Daoy (cell line): Measurements from ENCODE around the gene GSTT4. TPM values are rescaled to one million over a fixed set of nuclear protein-coding genes. Genes with fewer than 3 reads are reported as not detected.
"Not testable (repeated sequence)": the region's sequence is repeated elsewhere in the genome, so short reads cannot be mapped to it uniquely, and the experiment has no call there.

ENCODE experiments used
- DNase-seq: peaks from one replicate; pipeline ENCODE4 v3.0.0-alpha.2; 2015; ENCODE audit warnings: low read depth
- total RNA-seq: library from RNA; depleted of rRNA; stranded (reverse); fragments of >200 nt; shearing (Covaris generic); gene quantifications from 2 replicates; pipeline ENCODE4 v1.2.3, GENCODE V29; 2014

The GSTT4 gene
- total RNA-seq, 1 experiment from 2014 or later = not detected

DNA sequence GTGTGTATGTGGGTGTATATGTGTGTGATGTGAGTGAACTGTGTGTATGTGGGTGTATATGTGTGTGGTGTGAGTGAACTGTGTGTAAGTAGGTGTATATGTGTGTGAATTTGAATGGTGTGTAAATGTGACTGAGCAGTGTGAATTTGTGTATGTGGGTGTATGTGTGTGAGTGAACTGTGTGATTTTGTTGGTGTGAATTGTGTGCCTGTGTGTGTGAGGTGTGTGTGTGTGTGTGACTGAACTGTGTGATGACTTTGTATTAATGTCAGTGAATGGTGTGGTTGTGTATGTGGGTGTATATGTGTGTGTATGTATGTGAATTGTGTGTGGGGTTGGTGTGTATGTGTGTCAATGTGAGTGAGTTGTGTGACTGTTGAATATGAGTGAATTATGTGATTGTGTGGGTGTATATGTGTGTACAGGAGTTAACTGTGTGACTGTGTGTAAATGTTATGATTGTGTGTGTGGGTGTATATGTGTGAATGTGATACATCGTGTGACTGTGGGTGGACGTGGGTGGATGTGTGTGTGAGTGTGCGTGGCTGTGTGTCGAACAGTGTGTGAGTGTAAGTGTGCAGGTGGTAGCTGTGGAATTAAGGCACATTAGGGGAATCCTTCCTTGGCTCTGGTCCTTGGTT, 18.6 kb downstream of the GSTT4 start:
- DNase-seq = not testable (repeated sequence)

DNA sequence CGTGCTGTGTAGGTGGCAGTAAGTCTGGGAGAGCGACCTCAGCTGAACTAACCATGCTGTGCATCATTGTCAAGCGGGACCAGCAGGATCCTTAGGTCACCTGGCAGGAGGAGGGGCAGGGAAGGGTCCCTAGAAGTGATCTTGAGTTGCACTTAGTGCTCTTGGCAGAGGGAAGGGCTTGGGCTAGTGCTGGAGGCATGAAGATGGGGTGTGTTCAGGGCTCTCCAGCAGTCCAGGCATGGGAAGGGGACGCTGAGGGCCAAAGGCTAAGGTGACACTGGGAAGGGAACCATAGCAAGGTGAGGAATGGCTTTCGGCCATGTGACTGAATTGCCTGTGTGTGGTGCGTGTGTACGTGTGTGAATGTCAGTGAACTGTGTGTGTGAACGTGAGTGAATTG, 19.2 kb downstream of the GSTT4 start:
- not testable (repeated sequence) for DNase-seq

DNA sequence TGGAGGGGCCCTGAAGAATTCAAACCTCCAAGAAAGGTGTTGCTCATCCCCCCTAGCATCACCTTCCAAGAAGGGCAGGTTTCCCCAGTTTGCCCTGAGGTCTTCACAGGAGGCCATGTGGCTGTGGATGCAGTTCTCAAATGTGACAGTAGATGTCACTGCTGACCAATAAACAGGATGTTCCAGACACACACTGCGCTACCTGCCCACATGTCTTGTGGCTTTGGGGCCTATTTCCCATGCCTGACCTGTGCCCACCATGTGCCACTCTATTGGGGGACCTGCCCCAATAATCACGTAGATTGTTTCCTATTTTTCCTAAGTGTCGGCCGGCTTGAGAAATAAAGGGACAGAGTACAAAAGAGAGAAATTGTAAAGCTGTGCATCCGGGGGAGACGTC, 20.8 kb downstream of the GSTT4 start:
- DNase-seq = no peak

DNA sequence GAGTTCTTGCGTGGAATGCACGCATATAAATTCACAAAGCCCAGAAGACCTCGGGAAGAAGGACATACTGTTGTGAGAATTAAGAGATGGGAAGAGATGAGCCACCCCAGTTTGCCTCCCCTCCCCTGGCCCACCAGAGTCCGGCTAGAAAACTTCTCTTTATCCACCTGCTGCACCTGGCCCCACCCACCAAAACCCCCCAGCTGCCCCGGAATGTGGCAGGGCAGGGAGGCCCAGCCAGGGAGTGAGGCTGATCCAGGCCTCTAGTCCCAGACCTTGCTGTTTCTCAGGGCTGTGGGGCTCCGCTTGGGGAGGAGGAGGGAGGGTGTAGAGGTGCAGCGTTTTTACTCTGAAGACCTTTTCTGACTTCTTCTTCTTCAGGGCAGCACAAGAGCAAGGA, 24.7 kb downstream of the GSTT4 start:
- DNase-seq = not testable (repeated sequence)

DNA sequence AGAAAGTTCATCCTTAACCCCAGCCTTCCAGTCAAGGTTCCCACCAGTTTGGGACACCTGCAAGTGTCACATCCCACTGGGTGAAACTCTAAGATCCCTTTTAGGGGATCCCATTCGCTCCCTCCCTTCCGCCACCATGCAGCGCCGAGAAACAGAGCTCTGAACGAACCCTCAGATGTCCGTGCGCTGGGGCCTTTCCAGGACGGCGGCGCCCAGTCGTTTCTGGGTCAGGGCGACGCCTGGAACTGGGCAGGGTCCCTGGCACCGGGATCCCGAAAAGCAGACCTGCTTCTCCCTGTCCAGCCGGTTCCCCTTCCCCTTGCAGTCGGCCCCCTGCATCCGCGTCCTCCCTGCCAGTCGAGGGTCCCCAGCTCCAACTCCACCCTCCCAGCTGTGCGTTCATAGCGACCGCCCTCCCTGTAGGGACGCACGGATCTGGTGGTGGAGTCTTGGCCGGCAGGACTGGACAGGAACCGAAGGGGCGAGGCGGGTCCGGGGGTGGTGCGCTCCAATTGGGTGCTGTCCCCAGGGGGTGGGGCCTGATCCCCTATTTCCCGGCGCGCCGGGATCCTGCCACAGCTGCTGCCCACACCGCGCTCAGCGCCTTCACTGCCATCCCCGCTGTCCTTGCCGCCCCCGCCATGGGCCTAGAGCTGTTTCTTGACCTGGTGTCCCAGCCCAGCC, 25.6 kb downstream of the GSTT4 start, which contains the start of gene GSTT2:
TSS of gene GSTT2 (plus strand) at position 578 of the 684 bp plus-strand sequence.
- not testable (repeated sequence) for DNase-seq

DNA sequence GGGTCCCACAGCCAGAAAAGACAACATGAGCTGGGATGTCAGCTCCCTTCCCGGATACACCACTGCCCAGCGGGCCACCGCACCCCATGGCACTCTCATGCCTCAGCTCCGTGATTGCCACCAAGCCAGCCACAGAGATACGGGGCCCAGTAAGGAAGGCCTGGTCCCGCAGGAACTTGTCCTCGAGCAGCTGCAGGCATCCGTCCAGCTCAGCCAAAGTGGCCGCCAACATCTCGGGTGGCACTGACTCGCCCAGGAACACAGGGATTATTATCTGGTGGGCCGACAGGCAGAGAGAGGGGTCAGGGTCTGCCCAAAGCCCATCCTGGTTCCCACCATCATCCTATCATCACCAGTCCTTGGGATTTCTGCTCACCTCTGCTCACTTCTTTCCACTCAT, 27.9 kb downstream of the GSTT4 start:
- DNase-seq = not testable (repeated sequence)

DNA sequence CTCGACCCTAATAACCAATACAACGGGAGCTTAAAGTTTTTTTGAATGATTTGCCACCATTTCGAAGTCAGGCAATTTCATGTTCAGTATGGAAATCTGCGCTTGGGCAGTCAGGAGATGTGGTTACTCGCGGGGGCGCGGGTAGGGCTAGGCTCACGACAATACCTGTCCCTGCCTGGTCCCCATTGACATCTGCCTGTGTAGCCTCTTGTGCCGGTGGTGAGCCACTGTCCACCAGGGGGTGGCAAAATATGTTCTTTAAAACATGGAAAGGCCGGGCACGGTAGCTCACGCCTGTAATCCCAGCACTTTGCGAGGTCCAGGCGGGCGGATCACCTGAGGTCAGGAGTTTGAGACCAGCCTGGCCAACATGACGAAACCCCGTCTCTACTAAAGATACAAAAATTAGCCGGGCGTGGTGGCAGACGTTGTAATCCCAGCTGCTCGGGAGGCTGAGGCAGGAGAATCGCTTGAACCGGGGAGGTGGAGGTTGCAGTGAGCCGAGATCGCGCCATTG, 30.4 kb downstream of the GSTT4 start:
- DNase-seq = not testable (repeated sequence)

DNA sequence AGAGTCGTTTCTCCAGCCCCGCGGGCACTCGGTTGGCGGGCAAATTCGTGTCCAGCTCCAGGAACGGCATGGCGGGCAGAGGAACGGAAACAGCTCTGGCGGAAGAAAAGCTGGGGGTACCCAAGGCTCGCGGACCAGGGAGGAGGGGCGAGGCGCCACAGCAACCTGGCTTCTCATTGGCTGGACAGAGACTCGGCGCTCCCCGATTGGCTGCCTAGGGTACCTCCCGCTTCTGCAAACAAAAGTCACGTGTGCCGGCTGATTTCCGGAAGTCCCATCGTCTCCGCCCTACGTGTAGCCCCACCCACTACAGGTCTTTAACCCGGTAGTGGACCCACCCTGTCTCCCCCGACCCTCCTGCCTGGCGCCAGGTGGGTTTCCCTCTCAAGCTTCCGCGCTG, 30.9 kb downstream of the GSTT4 start, which contains the start of gene DDT:
TSS of gene DDT (minus strand) at position 97 of the 400 bp plus-strand sequence. CDS start at position 70, 27 bp downstream.
- not testable (repeated sequence) for DNase-seq

DNA sequence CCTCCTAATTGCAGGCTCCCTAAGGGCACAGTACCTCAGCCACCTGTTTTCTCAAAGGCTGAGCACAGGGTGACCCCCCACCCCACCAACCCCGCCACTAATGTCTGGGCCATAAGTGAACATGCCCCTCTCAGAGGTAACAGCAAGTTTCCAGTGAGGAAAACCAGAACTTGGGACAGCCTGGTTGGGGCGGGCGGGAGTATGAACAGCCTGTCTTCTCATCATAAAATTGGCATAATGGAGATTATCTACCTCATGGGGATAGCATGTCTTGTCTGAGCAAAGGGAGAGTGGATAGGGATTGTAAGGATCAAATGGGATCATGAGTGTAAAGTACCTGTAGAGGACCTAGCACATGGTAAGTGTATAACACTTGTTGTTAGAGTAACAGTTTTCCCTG, 33.3 kb downstream of the GSTT4 start:
- DNase-seq = not testable (repeated sequence)

DNA sequence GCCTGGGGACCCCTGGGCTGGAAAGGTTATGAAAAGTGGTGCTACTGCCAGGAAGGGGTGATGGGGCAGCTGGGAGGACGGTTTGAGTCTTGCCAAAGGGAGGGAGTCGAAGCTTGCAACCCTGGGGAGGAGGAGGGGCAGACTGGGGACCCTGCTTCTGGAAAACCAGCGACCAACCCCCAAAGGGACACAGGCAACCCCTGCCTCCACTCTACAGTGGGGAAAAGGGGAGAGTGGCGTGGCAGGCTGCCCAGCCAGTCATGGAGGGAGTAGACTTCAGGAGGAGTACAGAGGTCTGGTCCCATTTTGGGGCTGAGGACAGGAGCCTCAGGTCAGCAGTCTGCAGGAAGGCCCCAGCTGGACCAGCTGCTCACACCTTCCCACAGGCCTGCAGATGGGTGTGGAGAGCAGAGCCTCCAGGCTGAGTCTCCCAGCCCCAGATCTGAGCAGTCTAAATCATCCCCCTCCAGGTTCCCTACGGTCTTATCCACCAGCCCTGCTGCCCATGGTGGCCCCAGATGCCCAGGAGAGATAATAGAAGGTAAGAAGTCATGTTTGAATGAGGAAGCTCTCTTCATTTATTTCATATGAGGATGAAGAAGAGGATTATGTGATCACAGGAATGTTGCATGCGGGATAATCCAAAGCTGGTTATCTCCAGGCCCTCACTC, 34.3 kb downstream of the GSTT4 start:
- no peak for DNase-seq

DNA sequence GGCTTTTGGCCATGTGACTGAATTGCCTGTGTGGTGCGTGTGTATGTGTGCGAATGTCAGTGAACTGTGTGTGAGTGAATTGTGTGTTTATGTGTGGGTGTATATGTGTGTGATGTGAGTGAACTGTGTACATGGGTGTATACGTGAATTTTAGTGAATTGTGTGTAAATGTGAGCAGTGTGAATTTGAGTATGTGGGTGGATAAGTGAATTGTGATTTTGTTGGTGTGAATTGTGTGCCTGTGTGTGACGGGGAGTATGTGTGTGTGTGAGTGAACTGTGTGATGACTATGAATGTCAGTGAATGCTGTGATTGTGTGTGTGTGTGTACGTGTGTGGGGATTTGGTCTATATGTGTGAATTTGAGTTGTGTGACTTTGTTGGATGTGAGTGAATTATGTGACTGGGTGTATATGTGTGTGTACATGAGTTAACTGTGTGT, 35.0 kb downstream of the GSTT4 start:
- DNase-seq = no peak

DNA sequence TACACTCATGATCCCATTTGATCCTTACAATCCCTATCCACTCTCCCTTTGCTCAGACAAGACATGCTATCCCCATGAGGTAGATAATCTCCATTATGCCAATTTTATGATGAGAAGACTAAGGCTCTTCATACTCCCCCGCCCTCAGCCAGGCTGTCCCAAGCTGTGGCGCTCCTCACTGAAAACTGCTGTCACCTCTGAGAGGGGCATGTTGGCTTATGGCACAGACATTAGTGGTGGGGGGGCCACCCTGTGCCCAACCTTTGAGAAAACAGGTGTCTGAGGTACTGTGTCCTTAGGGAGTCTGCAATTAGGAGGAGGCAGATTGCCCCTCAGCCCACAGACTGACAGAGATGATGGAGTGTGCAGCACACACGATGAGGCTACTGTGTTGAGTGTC, 36.2 kb downstream of the GSTT4 start:
- no peak for DNase-seq

DNA sequence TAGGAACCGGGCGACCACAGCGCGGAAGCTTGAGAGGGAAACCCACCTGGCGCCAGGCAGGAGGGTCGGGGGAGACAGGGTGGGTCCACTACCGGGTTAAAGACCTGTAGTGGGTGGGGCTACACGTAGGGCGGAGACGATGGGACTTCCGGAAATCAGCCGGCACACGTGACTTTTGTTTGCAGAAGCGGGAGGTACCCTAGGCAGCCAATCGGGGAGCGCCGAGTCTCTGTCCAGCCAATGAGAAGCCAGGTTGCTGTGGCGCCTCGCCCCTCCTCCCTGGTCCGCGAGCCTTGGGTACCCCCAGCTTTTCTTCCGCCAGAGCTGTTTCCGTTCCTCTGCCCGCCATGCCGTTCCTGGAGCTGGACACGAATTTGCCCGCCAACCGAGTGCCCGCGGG, 38.7 kb downstream of the GSTT4 start, which contains the start of gene DDTL:
TSS of gene DDTL (plus strand) at position 321 of the 400 bp plus-strand sequence. CDS start at position 348, 27 bp downstream.
- DNase-seq = not testable (repeated sequence)

DNA sequence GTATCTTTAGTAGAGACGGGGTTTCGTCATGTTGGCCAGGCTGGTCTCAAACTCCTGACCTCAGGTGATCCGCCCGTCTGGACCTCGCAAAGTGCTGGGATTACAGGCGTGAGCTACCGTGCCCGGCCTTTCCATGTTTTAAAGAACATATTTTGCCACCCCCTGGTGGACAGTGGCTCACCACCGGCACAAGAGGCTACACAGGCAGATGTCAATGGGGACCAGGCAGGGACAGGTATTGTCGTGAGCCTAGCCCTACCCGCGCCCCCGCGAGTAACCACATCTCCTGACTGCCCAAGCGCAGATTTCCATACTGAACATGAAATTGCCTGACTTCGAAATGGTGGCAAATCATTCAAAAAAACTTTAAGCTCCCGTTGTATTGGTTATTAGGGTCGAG, 39.2 kb downstream of the GSTT4 start:
- not testable (repeated sequence) for DNase-seq

DNA sequence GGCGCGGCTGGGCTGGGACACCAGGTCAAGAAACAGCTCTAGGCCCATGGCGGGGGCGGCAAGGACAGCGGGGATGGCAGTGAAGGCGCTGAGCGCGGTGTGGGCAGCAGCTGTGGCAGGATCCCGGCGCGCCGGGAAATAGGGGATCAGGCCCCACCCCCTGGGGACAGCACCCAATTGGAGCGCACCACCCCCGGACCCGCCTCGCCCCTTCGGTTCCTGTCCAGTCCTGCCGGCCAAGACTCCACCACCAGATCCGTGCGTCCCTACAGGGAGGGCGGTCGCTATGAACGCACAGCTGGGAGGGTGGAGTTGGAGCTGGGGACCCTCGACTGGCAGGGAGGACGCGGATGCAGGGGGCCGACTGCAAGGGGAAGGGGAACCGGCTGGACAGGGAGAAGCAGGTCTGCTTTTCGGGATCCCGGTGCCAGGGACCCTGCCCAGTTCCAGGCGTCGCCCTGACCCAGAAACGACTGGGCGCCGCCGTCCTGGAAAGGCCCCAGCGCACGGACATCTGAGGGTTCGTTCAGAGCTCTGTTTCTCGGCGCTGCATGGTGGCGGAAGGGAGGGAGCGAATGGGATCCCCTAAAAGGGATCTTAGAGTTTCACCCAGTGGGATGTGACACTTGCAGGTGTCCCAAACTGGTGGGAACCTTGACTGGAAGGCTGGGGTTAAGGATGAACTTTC, 44.0 kb downstream of the GSTT4 start, which contains the start of gene GSTT2B:
TSS of gene GSTT2B (minus strand) at position 112 of the 688 bp plus-strand sequence. CDS start at position 48, 64 bp downstream.
- not testable (repeated sequence) for DNase-seq

DNA sequence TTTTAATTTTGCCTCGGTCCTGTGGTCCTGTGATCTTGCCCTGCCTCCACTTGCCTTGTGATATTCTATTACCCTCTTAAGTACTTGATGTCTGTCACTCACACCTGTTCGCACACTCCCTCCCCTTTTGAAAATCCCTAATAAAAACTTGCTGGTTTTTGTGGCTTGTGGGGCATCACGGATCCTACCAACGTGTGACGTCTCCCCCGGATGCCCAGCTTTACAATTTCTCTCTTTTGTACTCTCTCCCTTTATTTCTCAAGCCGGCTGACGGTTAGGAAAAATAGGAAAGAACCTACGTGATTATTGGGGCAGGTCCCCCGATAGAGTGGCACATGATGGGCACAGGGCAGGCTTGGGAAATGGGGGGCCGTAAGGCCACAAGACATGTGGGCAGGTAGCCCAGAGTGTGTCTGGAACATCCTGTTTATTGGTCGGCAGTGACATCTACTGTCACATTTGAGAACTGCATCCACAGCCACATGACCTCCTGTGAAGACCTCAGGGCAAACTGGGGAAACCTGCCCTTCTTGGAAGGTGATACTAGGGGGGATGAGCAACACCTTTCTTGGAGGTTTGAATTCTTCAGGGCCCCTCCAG, 48.9 kb downstream of the GSTT4 start:
- peak; percentile 69 for DNase-seq

DNA sequence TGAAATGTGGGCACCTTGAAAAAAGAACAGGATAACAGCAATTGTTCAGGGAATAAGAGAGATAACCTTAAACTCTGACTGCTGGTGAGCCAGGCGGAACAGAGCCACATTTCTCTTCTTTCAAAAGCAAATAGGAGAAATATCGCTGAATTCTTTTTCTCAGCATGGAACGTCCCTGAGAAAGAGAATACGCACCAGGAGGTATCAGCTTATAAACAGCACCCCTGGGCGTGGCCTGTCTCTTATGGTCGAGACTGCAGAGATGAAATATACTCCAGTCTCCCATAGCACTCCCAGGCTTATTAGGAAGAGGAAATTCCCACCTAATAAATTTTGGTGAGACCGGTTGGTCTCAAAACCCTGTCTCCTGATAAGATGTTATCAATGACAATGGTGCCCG, 49.4 kb downstream of the GSTT4 start:
- DNase-seq = not testable (repeated sequence)

DNA sequence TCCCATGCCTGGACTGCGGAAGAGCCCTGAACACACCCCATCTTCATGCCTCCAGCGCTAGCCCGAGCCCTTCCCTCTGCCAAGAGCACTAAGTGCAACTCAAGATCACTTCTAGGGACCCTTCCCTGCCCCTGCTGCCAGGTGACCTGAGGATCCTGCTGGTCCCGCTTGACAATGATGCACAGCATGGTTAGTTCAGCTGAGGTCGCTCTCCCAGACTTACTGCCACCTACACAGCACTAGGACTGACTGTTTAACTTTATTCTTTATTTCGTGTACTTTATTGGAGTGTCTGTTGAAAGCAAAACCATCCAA, 50.3 kb downstream of the GSTT4 start:
- DNase-seq = not testable (repeated sequence)

DNA sequence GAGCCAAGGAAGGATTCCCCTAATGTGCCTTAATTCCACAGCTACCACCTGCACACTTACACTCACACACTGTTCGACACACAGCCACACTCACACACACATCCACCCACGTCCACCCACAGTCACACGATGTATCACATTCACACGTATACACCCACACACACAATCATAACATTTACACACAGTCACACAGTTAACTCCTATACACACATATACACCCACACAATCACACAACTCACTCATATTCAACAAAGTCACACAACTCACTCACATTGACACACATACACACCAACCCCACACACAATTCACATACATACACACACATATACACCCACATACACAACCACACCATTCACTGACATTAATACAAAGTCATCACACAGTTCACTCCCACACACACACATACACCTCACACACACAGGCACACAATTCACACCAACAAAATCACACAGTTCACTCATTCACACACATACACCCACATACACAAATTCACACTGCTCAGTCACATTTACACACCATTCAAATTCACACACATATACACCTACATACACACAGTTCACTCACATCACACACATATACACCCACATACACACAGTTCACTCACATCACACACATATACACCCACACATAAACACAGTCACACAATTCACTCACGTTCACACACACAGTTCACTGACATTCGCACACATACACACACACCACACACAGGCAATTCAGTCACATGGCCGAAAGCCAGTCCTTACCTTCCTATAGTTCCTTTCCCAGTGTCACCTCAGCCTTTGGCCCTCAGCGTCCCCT, 50.9 kb downstream of the GSTT4 start:
- DNase-seq = not testable (repeated sequence)

DNA sequence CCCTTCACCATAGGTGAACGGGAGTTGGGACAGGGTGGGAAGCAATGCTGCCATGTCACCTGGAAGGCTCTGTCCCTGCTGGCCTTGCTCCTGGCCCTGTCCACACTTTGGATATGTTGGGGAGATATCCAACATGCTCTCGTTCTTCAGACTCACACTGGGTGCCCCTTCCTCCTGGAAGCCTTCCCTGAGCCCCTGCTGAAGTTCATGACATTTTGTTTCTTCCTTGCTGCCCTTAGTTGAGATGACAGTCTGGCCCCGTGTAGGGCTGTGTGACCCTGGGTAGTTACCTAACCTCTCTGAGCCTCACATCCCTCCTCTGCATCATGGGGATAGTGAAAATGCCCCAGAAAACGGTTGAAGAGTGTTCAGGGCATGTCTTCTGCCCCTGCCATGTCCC, 51.8 kb downstream of the GSTT4 start:
- DNase-seq = not testable (repeated sequence)
